ENCODE data around the gene TGIF1.
A peak's percentile ranks its signal among the peaks of the same experiment; 100 is the strongest.

Gene TGIF1

DNA sequence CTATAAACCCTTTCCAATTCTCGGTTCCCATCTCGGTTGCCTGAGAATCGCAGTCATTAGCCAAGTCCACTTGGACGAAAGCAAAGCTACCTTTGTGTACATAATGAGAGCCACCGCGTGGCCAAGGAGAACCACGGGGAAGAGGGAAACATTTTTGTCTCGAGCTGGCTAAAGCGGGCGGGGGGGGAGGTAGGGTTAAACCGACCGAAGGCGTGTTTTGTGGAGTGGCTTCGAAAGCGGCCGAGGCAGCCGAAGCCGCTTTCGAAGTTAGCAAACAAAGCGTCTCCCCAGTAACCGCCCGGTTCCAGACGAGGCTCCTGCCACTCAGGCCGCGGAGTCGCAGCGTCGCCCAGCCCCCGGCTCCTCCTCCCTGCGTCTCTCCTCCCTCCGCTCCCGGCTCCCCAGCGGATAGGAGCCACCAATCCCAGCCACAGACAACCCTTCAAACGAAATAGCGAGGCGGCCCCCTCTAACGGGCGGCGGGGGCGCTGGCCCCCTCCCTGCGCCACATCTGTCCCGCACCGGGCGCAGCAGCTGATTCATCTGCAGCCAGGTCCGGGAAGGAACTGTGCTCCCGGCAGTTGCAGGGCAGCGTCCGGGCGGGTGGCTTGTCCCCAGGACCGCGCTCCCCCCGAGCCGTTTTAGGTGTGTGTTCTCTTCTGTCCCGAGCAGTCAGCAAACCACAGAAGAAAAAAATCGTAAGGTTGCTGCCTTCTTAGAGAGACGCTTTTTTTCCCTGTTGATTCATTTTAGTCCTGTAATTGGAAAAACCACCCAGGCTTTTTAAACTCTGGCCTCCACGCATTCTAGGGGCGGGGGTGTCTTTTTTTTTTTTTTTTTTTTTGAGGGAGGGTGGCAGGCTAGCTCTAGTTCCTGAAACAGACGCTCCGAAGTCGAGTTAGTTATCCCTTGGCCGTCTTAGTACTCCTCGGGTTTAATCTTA, 1.8 kb upstream of the TGIF1 start:
- TF ChIP-seq CTCF (conservative IDR thresholded peaks at IDR 0.05) (peak; percentile 29), ZFX (IDR thresholded peaks at IDR 0.05) (no peak)
- H3K27ac ChIP-seq, result peak overlapping the region; percentile 94

GRCh38 chr18:3448838-3449511, 997 bp upstream of the TGIF1 start:
- H3K27ac ChIP-seq, result peak overlapping the region; percentile 94
- TF ChIP-seq ZFX (IDR thresholded peaks at IDR 0.05) (no peak), CTCF (conservative IDR thresholded peaks at IDR 0.05) (no peak)

DNA sequence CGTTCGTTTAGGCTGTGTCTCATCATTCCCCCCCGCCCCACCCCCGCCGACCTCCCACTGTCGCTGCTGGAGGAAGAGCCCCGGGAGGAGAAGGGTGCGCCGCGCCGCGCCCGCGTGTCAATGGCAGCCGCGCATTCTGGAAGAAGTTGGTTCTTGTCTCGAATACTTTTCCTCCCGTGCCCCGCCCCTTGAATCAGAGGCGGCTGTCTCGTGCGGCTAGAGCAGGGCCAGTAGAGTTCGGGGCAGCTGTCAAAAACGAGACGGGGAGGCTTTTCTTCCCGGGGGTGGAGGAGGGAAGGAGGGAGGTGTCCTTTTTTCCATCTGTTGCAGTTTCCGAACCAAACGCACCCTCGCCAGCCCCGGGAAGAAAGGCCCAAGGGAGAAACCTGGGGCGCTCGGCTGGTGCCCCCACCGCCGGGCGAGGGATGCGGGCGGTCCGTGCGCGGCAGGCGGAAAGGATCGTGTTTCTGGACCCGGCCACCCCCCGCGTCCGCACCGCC, 410 bp upstream of the TGIF1 start:
- TF ChIP-seq CTCF (conservative IDR thresholded peaks at IDR 0.05), result no peak
- TF ChIP-seq ZFX (IDR thresholded peaks at IDR 0.05), result no peak
- peak overlapping the region; percentile 94 for H3K27ac ChIP-seq

DNA sequence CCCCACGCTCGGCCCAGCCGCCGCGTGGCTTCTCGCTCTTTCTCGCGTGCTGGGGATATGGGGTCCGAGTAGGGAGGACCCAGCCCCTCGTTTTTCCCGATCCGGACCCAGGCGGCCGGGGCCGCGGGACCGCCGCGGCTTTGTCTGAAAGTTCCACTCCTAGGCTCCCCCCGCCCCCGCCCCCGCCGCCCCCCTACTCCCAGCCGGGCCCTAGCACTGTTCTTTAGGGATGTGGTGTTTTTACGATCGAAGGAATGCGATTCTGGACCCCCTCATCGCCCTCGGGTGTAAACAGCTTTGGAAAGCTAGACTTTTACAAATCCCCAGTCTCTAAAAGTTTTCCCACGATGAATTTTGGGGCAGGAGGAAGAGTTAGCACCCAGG, 819 bp downstream of the TGIF1 start:
- H3K27ac ChIP-seq, result peak overlapping the region; percentile 94
- TF ChIP-seq CTCF (conservative IDR thresholded peaks at IDR 0.05) (no peak), ZFX (IDR thresholded peaks at IDR 0.05) (no peak)

- TF ChIP-seq ZFX (IDR thresholded peaks at IDR 0.05), result no peak
- TF ChIP-seq CTCF (conservative IDR thresholded peaks at IDR 0.05), result no peak
These were observed 1.4 kb downstream of the TGIF1 start for GRCh38 chr18:3451183-3451988.

DNA sequence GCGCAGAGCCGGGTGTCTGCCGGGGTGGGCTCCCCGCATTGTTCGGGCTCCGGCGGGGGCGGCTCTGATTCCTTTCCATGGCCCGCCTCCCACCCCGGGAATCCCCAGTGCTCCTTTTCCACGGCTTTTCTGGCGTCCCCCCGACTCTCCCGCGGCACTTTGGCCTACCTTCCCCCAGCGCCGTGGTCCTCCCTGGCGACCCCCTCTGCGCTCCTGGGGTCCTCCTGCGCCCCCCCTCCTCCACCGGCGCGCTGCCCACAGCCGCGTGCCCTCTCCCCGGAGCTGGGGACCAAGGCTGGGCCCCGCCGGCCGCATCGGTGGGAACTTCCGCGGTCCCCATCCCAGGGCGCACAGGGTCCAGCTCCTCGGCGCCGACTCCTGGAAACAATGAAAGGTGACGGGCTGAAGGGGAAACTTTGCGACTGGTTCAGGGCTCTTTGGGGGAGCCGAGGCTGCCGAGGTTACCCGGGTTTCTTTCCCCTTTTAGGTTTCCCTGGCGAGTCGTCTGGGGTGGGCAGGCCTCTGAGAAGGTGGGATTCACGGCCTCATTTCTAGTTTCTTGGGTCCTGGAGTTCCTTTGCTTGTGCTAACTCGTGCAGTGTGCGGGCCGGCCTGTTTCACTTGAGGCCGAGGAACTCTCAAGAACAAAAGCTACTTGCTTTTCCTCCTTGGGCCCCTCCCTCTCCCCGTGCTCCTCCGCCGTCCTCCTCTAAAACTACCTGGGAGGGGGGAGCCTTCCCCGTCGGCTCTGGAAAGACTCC, 2.2 kb downstream of the TGIF1 start:
- peak; percentile 50 for TF ChIP-seq ZFX (IDR thresholded peaks at IDR 0.05)
- peak; percentile 16; the same call in 1 of the 2 replicates for TF ChIP-seq CTCF (conservative IDR thresholded peaks at IDR 0.05)
- peak overlapping the region; percentile 94 for H3K27ac ChIP-seq

More at GRCh38 chr18:3451183-3451988, 1.4 kb downstream of the TGIF1 start:
- H3K27ac ChIP-seq, result peak overlapping the region; percentile 94

Measured in C4-2B (cell line).